Measurements from ENCODE around the gene OTUD5. TPM values are rescaled to one million over a fixed set of nuclear protein-coding genes. Genes with fewer than 3 reads are reported as not detected.

Gene OTUD5
- total RNA-seq, result 10 to 100 TPM; 32.7 to 43.0 (median 38.3) TPM

- DNase-seq (ENCODE audit: low spot score) (no peak), ATAC-seq (ENCODE audit: low FRiP score) (peak; percentile 45)
- no peak for TF ChIP-seq CTCF (IDR thresholded peaks at IDR 0.05)
Measured at GRCh38 chrX:48957477-48957826, at the start of gene OTUD5. Gene OTUD5, minus strand, starts transcription at chrX:48957607. Its CDS starts 37 bp downstream, at chrX:48957570.

- ATAC-seq (ENCODE audit: low FRiP score) (no peak), DNase-seq (ENCODE audit: low spot score) (no peak)
- TF ChIP-seq CTCF (IDR thresholded peaks at IDR 0.05), result no peak
Measured at GRCh38 chrX:49003696-49004095, 46.3 kb upstream of the OTUD5 start.

- peak; percentile 86 for ATAC-seq (ENCODE audit: low FRiP score)
- no peak for TF ChIP-seq CTCF (IDR thresholded peaks at IDR 0.05)
- no peak for DNase-seq (ENCODE audit: low spot score)
Measured at GRCh38 chrX:49002091-49002935, 44.9 kb upstream of the OTUD5 start, which contains the start of gene GRIPAP1. Gene GRIPAP1, minus strand, starts transcription at chrX:49002264. Its CDS starts 35 bp downstream, at chrX:49002229.

GRCh38 chrX:49001521-49002090 is 44.2 kb upstream of the OTUD5 start:
- peak; percentile 35 for ATAC-seq (ENCODE audit: low FRiP score)
- DNase-seq (ENCODE audit: low spot score), result no peak
- TF ChIP-seq CTCF (IDR thresholded peaks at IDR 0.05), result no peak

GRCh38 chrX:49000636-49001035 is 43.2 kb upstream of the OTUD5 start:
- DNase-seq (ENCODE audit: low spot score) (no peak), ATAC-seq (ENCODE audit: low FRiP score) (no peak)
- no peak for TF ChIP-seq CTCF (IDR thresholded peaks at IDR 0.05)

GRCh38 chrX:48999030-48999429 is 41.6 kb upstream of the OTUD5 start:
- DNase-seq (ENCODE audit: low spot score) (no peak), ATAC-seq (ENCODE audit: low FRiP score) (no peak)
- TF ChIP-seq CTCF (IDR thresholded peaks at IDR 0.05), result no peak

- ATAC-seq (ENCODE audit: low FRiP score), result no peak
Measured at GRCh38 chrX:48998391-48998790, 41.0 kb upstream of the OTUD5 start.

More at GRCh38 chrX:48998391-48998790, 41.0 kb upstream of the OTUD5 start:
- no peak for TF ChIP-seq CTCF (IDR thresholded peaks at IDR 0.05)
- DNase-seq (ENCODE audit: low spot score), result no peak

All from omental fat pad (tissue), 4 donors.